ENCODE results near the gene PIWIL4.
A peak's percentile ranks its signal among the peaks of the same experiment; 100 is the strongest.

PIWIL4 gene

DNA sequence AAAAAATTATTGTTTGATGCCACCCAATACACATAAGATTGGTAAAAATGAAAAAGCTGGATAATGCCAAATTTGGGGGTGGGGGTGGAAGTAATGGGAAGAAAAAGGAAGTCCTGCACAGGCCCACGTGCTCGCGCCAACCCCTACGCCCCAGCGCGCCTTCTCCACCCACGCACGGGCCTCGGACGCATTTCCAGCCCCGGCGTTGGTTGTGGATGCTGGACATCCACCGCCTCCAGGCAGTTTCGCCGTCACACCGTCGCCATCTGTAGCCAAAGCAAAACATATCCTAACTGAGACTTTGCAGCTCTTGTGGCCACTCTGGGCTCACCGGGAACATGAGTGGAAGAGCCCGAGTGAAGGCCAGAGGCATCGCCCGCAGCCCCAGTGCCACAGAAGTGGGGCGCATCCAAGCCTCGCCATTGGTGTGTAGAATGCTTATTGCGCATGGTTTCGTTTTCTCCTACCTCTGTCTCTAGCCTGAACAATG is at the start of gene PIWIL4:
Gene PIWIL4 (plus strand): TSS at position 188 of the 490 bp plus-strand sequence. CDS start 151 bp downstream, at position 339.
- no peak for DNase-seq

DNA sequence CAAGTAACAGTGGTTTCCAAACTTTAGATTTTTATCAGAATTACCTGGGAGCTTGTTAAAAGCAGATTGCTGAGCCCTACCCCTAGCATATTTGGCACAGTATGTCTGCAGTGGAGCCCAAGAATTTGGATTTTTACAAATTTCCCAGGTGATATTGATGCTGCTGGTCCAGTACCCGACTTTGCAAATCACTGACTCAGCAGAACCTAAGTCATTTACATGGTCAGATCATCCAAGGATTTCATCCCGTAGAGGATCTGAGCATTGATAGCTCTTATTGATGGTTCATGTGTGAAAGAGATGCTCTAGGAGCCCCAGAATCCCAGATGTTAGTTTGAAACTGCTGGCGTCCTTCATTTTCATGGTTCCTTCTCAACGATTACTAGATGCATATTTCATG is 48.9 kb upstream of the PIWIL4 start:
- no peak for DNase-seq

DNA sequence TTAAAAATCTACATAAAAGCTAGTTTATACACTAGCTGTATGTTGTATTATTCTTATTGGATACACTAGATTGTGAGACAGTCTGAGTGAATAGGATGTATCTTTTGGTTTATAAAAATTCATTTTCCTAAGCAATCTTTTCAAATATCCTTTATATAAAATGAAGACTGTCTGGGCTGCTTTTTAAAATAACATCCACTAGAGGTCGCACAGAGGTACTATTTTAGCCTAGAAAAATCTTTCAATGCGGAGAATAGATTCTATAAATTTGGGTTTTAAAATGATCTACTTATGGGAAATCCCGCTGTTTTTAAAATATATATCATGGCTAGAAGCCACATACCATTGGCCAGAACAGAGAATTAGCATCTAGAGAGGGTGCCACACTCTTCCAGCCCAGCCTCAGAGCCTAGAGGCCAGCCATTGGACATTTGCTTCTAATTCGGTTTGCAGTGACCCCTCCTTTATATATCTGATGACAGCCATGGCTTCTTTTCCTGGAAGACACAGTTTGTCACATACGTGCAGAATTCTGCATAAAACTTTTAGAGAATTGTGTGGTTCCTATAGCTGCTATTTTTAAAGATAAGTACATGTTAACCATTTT is 47.6 kb upstream of the PIWIL4 start:
- DNase-seq, result no peak

DNA sequence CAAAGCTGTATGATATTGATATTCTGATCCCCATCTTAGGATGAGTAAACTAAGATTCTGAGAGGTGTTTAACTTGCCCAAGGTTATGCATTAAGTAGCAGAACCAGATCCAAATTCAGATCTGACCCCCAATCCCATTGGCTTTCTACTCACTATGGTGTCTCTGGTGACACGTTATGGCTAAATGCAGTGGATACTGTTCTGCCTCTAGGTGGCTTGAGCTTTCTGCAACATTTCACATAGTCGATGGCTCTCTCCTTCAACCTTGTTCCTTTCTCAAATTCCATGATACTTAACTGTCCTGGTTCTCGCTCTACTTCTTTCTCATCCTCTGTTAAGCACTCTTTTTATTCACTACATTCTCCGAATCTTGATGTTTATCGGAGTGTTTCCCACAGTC is 45.5 kb upstream of the PIWIL4 start:
- no peak for DNase-seq

DNA sequence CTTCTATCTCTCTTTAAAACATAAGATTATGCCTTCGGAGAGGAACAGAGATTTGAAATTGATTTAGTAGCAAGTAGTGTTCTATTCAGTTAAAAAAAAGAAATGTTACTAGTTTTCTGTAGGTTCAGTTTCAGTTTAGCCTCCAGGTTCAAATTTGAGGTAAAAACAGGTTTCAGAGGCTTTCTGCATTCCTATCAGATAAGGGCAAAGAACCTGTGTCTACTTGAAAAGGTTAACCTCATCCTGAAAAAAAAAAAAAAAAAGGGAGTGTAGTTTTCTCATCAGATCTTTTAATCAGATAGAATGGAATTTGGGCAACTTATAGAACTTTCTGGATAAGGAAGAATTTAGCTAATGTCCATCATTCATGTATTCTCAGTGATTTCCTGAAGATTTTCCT is 42.8 kb upstream of the PIWIL4 start:
- no peak for DNase-seq

DNA sequence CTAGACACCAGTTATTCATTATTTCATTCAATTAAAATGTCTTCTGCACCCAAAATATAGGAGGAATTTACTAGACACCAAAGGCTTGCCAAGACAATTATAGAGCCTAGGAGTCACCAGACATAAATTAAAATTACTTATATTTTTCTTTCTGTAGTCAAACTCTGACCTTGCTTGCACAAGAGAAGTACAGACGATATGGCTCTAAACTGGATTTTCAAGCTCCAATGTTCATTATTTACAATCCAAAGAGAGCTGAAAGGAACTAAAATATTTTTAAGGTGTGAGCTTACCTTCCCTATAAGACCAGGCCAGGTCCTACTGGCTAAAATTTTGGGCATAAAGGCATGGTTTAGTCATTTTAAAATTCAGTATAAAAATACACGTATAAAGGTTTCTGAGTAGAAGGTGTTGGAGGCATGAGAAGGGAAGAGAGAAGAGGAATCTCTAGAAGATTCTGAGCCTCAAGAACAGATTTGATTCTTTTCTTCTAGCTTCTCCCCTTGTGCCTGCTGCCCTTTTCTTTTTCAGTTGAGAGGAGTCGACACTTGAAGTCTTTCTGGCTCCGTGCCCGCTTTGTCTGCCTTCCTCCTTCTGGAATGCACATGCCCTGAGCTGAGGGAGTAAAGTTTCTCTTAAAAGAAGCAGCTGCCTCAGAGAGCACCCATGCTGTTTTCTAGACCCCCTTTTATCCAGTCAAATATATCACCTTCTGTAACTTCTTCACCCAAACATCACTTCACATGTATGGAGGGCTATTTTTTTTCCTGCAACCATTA is 41.4 kb upstream of the PIWIL4 start:
- DNase-seq, result no peak

DNA sequence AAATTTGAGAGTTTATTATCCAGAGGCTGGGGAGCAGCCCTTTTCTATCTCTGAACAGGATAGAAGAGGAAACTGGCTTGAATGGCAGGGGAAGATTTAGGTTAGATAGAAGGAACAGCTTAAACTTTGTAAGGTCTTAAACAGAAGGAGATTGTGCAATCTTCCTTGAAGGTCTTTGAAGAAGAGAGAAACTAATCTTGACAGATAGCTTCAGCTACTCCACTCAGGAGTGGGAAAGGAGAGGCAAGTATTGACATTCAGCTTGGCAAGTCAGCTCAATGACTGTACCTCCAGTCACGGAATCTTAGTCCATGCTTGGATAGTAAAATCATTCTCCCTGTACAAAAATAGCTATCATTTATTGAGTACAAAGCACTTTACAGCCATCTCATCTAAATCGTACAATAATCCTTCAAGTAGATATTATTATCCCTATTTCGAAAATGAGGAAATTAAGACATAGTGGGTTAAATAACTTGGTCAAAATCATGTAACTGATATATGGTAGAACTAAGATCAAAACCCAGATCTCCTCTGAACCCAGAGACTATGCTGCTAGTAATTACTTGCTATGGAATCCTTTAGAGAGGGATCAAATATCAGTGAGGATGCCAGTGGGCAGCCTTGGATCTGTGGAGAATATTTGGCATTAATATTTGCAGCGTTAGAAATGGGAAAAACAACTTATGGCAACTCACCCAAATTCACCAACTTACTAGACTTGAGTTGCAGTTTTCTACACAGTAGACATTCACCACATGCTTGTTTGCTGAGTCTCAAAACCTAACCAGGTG is 40.3 kb upstream of the PIWIL4 start:
- DNase-seq, result no peak

DNA sequence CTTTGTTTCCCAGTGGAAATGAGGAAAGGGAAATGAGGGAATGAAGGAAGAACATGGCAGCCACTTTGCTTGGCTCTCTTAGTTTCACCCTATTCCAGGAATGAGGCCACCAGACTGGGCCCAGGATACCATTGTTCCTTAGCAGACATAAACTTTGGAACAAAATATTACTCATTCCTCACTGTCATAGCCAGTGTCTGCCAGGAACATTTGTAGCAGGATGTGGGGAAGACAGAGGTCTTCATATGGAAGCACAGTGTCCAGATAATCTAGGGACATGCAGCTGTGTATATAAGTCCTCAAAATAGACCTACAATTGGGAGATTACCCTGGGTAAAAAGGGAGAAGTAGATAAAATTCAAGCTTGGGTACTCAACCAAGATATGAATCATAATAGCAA is 38.6 kb upstream of the PIWIL4 start:
- DNase-seq, result no peak

DNA sequence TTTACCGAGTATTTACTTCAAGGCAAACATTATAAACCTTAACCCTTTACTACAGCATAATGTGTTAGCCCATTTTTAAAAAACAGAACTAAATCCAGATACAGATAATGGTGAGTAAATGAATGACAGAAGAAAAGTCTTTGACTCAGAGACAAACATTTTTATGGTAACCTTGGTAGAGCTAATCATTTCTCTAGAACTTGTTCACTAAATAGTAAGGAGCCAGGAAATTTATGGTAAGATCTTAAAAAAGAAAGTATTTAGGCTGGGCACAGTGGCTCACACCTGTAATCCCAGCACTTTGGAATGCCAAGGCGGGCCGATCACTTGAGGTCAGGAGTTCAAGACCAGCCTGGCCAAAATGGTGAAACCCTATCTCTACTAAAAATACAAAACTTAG is 35.0 kb upstream of the PIWIL4 start:
- DNase-seq, result no peak

DNA sequence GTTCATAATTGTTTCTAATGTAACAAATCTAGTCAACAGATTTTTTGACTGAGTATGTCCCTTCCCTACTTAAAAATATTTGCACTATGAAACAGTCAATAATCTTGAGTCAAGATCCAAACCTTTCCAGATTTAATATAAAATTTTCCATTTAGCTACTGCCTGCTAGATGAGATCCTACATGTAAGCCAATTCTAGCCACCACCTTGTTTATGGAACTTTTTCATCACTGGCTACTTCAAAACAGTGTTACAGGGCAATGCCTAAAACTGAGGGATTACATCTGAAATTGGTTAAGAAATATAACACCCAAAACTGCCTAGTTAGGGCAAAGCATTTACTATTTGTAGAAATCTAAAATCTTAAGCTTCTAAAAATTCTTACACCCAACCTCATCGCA is 34.0 kb upstream of the PIWIL4 start:
- DNase-seq, result no peak

DNA sequence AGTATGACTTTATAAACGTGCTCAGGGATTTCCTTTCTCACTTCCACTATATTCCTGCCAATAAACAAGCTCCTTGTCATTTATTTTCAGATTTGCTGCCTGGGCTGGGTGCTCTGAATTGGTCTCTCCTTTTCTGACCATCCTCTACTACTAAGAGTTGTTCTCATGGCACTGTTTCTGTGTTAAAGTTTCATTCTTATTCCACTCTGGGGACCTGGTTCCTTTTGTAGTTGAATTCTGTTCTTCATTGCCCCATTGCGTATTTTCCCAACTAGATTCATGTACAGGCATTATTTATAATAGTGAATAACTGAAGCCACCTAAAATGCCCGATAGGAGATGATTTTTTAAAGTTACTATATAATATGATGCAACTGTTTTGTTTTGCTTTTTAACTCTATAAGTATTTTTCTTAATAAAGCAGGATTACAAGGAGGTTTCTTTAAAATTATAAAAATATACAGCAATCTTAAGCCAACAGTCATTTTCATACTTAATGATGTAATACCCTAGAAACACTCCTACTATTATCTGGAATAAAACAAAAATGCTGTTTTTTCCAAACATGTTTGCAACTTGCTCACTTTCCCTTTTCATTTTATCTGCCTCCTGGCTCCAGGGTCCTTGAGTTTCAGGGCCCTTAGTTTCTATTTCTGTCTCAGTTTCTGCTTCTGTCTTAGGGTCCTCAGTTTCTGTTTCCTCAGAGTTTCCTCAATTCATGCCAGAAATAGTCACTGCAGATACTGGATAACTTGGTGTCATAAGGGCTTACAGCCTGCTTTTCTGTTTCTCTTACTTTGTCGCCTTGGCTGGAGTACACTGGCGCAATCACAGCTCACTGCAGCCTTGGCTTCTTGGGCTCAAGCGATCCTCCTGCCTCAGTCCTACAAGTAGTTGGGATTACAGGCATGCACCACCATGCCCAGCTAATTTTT is 33.2 kb upstream of the PIWIL4 start:
- DNase-seq, result no peak

DNA sequence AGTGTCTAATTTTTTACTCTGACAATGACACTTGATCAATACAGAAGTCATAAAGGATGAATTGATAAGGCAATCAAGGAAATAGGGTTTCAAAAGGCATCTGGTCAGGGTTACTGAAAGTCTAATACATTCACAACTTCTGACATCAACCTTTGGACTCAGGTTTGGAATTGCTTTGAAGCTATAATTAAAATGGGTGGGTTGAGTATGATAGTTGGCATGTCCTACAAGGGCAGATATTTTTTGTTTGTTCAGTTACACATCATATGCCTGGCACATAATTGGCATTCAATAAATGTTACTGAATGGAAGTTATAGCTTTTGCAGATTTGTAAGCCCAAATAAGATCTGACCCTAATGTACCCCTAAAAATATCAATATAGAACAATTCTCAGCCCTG is 30.8 kb upstream of the PIWIL4 start:
- no peak for DNase-seq

DNA sequence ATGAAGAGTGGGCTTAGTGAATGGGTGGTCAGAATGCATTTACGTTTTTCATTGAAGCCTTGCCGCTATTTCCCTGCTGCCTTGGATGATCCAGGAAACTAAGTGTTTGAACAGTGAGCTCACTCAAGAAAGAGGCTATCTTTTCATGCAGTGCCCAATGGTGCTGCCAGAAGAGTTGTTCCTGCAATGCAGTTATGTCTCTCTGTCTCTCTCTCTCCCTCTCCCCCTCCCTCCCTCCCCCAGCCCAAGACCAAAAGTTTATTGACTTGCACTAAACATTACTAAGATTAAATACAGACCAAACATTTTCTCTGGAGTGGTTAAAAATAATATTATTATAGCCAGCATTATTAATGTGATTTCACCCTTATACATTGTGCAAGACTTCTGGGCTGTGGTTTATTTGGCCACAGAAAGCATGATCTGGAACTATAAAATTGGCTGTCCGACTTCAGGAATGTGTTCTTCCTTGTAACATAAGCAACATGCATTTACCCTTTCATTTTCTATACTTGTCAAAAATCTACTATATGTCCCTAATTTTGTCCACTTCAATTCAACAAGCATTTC is 30.1 kb upstream of the PIWIL4 start:
- DNase-seq, result no peak

DNA sequence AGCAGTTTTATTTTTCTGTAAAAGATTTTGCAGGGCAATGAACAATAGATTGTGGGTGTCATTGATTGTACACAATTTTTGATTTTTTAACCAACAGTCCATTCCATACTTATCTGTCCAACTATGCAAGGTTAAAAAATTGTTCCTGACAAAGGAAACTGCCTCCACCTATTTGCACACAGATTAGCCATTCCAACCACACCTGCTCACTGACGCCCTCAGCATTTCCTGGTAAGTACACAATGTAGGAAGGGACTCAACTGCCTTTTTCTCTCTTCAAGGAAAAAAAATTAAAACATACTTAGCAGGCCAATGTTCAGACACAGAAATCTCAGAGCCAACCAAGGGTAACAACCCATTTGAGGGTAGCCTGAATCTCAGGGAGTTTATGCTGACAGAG is 27.7 kb upstream of the PIWIL4 start:
- DNase-seq, result no peak

DNA sequence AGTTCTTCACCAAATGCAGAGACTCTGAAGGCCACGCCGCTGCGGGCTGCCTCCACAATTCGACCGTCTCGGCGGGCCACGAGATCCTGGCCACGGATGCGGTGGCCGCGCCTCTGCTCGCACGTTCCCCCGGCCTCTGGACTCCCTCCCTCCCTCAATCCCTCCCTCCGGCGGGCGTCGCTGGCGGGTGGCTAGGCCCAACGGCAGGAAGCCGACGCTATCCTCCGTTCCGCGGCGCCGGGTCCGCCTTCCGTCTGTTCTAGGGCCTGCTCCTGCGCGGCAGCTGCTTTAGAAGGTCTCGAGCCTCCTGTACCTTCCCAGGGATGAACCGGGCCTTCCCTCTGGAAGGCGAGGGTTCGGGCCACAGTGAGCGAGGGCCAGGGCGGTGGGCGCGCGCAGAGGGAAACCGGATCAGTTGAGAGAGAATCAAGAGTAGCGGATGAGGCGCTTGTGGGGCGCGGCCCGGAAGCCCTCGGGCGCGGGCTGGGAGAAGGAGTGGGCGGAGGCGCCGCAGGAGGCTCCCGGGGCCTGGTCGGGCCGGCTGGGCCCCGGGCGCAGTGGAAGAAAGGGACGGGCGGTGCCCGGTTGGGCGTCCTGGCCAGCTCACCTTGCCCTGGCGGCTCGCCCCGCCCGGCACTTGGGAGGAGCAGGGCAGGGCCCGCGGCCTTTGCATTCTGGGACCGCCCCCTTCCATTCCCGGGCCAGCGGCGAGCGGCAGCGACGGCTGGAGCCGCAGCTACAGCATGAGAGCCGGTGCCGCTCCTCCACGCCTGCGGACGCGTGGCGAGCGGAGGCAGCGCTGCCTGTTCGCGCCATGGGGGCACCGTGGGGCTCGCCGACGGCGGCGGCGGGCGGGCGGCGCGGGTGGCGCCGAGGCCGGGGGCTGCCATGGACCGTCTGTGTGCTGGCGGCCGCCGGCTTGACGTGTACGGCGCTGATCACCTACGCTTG is 23.2 kb upstream of the PIWIL4 start, which contains the start of gene FUT4:
Gene FUT4 (plus strand): TSS at position 227 of the 951 bp plus-strand sequence. CDS start 213 bp downstream, at position 440.
- peak; percentile 59 to 75 for DNase-seq

DNA sequence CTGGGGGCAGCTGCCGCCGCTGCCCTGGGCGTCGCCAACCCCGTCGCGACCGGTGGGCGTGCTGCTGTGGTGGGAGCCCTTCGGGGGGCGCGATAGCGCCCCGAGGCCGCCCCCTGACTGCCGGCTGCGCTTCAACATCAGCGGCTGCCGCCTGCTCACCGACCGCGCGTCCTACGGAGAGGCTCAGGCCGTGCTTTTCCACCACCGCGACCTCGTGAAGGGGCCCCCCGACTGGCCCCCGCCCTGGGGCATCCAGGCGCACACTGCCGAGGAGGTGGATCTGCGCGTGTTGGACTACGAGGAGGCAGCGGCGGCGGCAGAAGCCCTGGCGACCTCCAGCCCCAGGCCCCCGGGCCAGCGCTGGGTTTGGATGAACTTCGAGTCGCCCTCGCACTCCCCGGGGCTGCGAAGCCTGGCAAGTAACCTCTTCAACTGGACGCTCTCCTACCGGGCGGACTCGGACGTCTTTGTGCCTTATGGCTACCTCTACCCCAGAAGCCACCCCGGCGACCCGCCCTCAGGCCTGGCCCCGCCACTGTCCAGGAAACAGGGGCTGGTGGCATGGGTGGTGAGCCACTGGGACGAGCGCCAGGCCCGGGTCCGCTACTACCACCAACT is 22.4 kb upstream of the PIWIL4 start:
- no peak for DNase-seq

DNA sequence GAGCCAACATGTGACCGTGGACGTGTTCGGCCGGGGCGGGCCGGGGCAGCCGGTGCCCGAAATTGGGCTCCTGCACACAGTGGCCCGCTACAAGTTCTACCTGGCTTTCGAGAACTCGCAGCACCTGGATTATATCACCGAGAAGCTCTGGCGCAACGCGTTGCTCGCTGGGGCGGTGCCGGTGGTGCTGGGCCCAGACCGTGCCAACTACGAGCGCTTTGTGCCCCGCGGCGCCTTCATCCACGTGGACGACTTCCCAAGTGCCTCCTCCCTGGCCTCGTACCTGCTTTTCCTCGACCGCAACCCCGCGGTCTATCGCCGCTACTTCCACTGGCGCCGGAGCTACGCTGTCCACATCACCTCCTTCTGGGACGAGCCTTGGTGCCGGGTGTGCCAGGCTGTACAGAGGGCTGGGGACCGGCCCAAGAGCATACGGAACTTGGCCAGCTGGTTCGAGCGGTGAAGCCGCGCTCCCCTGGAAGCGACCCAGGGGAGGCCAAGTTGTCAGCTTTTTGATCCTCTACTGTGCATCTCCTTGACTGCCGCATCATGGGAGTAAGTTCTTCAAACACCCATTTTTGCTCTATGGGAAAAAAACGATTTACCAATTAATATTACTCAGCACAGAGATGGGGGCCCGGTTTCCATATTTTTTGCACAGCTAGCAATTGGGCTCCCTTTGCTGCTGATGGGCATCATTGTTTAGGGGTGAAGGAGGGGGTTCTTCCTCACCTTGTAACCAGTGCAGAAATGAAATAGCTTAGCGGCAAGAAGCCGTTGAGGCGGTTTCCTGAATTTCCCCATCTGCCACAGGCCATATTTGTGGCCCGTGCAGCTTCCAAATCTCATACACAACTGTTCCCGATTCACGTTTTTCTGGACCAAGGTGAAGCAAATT is 21.7 kb upstream of the PIWIL4 start:
- no peak for DNase-seq

DNA sequence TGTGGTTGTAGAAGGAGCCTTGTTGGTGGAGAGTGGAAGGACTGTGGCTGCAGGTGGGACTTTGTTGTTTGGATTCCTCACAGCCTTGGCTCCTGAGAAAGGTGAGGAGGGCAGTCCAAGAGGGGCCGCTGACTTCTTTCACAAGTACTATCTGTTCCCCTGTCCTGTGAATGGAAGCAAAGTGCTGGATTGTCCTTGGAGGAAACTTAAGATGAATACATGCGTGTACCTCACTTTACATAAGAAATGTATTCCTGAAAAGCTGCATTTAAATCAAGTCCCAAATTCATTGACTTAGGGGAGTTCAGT is 21.1 kb upstream of the PIWIL4 start:
- DNase-seq, result no peak

DNA sequence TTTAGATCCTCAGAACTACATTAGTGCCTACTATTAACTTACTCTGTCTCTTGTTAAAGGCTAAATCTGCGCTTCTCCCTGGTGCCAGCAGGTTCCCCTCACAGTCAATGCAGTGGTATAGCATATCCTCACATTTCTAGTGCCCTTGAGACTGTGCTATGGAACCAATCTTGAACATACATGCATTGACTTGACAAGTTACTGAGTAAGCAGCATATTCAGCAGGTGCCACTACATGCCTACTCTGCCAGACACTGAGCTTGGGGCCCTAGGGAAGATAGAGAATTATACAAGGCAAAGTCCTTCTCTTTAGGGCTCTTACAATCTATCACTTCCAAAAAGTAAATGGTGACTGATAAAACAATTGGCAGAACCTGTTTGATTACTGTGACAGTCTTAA is 20.3 kb upstream of the PIWIL4 start:
- no peak for DNase-seq

DNA sequence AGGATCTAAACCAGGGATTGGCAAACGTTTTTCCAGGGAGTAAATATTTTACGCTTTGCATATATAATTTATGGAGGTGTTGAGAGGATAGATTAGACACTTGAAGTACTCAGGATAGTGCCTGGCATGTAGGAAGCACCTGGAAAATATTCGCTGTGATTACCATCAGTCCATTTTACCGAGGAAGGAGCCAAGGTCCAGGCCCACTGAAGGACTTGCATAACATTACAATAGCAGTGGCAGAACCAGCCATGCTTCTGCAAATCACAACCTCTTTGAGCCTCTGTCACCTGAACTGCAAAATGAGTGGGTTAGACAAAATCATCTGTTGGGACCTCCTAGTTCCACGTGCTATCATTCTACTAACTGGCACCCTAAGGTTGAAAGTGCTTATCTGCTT is 18.0 kb upstream of the PIWIL4 start:
- DNase-seq, result no peak

Data from NCI-H1930 (cell line).